ENCODE data around the gene IGSF23.

The IGSF23 gene

DNA sequence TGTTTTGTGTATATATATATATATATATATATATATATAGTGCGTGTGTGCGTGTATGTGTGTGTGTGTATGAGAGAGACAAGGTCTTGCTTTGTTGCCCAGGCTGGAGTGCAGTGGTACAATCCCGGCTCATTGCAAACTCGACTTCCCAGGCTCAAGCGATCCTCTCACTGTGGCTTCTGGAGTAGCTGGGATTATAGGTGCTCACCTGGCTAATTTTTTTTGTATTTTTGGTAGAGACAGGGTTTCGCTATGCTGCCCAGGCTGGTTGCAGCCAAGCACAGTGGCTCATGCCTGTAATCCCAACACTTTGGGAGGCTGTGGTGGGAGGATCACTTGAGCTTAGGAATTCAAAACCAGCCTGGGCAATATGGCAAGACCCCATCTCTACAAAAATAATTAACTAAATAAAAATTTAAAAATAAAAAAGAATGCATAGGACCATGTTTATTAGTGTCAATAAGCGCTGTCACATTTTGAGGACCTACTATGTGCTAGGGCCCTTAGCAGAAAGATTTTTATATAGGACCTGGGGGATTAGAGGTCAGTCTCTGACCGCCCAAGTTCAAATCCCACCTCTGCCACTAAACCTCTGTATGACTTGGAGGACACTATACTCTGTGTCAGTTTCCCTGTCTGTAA is 32.2 kb downstream of the IGSF23 start:
- H3K27ac ChIP-seq (ENCODE audit: low read length) = no peak overlapping the region
- H3K9me3 ChIP-seq (replicated peaks; ENCODE audit: insufficient read depth, low read length) = no peaks in the 10 kb centered on the region
- H3K9ac ChIP-seq (ENCODE audit: low read length) = no peak overlapping the region
- no peak overlapping the region for H3K4me3 ChIP-seq (ENCODE audit: low read length)
- H4K20me1 ChIP-seq (ENCODE audit: insufficient read depth, low read length) = no peaks in the 10 kb centered on the region
- H2AFZ ChIP-seq (ENCODE audit: low read length) = no peak overlapping the region
- no peaks in the 10 kb centered on the region for H3F3A ChIP-seq (ENCODE audit: insufficient read depth, low read length)
- no peaks in the 10 kb centered on the region for H3K27me3 ChIP-seq (replicated peaks; ENCODE audit: insufficient read depth, low read length)
- H3K36me3 ChIP-seq (replicated peaks; ENCODE audit: insufficient read depth, low read length) = no peaks in the 10 kb centered on the region
- H3K9me2 ChIP-seq (replicated peaks; ENCODE audit: insufficient read depth, low read length) = no peaks in the 10 kb centered on the region
- no peak for DNase-seq
- TF ChIP-seq, protein P1, sequence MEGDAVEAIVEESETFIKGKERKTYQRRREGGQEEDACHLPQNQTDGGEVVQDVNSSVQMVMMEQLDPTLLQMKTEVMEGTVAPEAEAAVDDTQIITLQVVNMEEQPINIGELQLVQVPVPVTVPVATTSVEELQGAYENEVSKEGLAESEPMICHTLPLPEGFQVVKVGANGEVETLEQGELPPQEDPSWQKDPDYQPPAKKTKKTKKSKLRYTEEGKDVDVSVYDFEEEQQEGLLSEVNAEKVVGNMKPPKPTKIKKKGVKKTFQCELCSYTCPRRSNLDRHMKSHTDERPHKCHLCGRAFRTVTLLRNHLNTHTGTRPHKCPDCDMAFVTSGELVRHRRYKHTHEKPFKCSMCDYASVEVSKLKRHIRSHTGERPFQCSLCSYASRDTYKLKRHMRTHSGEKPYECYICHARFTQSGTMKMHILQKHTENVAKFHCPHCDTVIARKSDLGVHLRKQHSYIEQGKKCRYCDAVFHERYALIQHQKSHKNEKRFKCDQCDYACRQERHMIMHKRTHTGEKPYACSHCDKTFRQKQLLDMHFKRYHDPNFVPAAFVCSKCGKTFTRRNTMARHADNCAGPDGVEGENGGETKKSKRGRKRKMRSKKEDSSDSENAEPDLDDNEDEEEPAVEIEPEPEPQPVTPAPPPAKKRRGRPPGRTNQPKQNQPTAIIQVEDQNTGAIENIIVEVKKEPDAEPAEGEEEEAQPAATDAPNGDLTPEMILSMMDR (IDR thresholded peaks at IDR 0.05; ENCODE audit: low read length) = no peak
- TF ChIP-seq EZH2phosphoT487 (IDR thresholded peaks at IDR 0.05; ENCODE audit: low read length) (no peak), EZH2 (optimal IDR thresholded peaks at IDR 0.05; ENCODE audit: low read depth, low read length) (no peak)
- no peaks in the 10 kb centered on the region for H3K4me1 ChIP-seq (ENCODE audit: low read length)
- H3K79me2 ChIP-seq (ENCODE audit: low read length) = peaks cover 6% of the 10 kb centered on the region
- no peak overlapping the region for H3K4me2 ChIP-seq (ENCODE audit: low read depth, low read length)

DNA sequence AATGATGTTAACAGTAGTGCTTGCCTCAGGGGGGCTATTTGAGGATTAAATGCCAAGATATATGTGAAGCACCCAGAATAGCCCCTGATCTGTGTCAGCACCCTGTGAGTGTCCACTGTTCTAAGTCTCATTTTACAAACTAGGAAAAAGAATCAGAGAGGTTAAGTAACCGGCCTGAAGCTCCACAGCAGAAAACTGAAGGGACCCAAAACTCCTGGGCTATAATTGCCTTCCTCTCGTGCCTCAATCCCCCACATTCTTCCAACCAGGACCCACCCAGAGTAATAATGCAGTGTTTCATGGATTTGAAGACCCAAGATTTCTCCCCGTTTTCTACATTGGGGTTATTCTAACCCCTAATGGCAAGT is 32.7 kb downstream of the IGSF23 start:
- no peak for DNase-seq
- H3K27me3 ChIP-seq (replicated peaks; ENCODE audit: insufficient read depth, low read length) = no peaks in the 10 kb centered on the region
- no peak overlapping the region for H3K9ac ChIP-seq (ENCODE audit: low read length)
- no peak overlapping the region for H3K4me2 ChIP-seq (ENCODE audit: low read depth, low read length)
- H3K4me3 ChIP-seq (ENCODE audit: low read length) = no peak overlapping the region
- H3K27ac ChIP-seq (ENCODE audit: low read length) = no peak overlapping the region
- TF ChIP-seq, protein P1 (IDR thresholded peaks at IDR 0.05; ENCODE audit: low read length) = no peak
- TF ChIP-seq EZH2phosphoT487 (IDR thresholded peaks at IDR 0.05; ENCODE audit: low read length) (no peak), EZH2 (optimal IDR thresholded peaks at IDR 0.05; ENCODE audit: low read depth, low read length) (no peak)
- H4K20me1 ChIP-seq (ENCODE audit: insufficient read depth, low read length) = no peaks in the 10 kb centered on the region
- H3K9me2 ChIP-seq (replicated peaks; ENCODE audit: insufficient read depth, low read length) = no peaks in the 10 kb centered on the region
- no peaks in the 10 kb centered on the region for H3K36me3 ChIP-seq (replicated peaks; ENCODE audit: insufficient read depth, low read length)
- H3K79me2 ChIP-seq (ENCODE audit: low read length) = peaks cover 6% of the 10 kb centered on the region
- no peaks in the 10 kb centered on the region for H3F3A ChIP-seq (ENCODE audit: insufficient read depth, low read length)
- H2AFZ ChIP-seq (ENCODE audit: low read length) = no peak overlapping the region
- no peaks in the 10 kb centered on the region for H3K9me3 ChIP-seq (replicated peaks; ENCODE audit: insufficient read depth, low read length)
- no peaks in the 10 kb centered on the region for H3K4me1 ChIP-seq (ENCODE audit: low read length)

DNA sequence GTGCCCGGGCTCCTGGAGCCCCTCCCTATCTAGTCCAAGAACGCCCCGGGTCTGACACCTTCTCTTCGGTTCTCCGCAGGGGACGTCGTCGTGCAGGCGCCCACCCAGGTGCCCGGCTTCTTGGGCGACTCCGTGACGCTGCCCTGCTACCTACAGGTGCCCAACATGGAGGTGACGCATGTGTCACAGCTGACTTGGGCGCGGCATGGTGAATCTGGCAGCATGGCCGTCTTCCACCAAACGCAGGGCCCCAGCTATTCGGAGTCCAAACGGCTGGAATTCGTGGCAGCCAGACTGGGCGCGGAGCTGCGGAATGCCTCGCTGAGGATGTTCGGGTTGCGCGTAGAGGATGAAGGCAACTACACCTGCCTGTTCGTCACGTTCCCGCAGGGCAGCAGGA is 33.8 kb downstream of the IGSF23 start:
- Histone ChIP-seq H3K4me3 (ENCODE audit: low read length) (no peak overlapping the region), H3F3A (ENCODE audit: insufficient read depth, low read length) (no peaks in the 10 kb centered on the region), H3K4me2 (ENCODE audit: low read depth, low read length) (no peak overlapping the region), H2AFZ (ENCODE audit: low read length) (no peak overlapping the region), H3K9me2 (replicated peaks; ENCODE audit: insufficient read depth, low read length) (no peaks in the 10 kb centered on the region), H3K27ac (ENCODE audit: low read length) (no peak overlapping the region), H3K36me3 (replicated peaks; ENCODE audit: insufficient read depth, low read length) (no peaks in the 10 kb centered on the region), H3K79me2 (ENCODE audit: low read length) (peaks cover 6% of the 10 kb centered on the region), H3K4me1 (ENCODE audit: low read length) (no peaks in the 10 kb centered on the region), H3K9me3 (replicated peaks; ENCODE audit: insufficient read depth, low read length) (no peaks in the 10 kb centered on the region), H3K27me3 (replicated peaks; ENCODE audit: insufficient read depth, low read length) (no peaks in the 10 kb centered on the region), H3K9ac (ENCODE audit: low read length) (no peak overlapping the region), H4K20me1 (ENCODE audit: insufficient read depth, low read length) (no peaks in the 10 kb centered on the region)
- DNase-seq = no peak
- TF ChIP-seq EZH2 (optimal IDR thresholded peaks at IDR 0.05; ENCODE audit: low read depth, low read length) (no peak), EZH2phosphoT487 (IDR thresholded peaks at IDR 0.05; ENCODE audit: low read length) (no peak)
- TF ChIP-seq, protein P1 (IDR thresholded peaks at IDR 0.05; ENCODE audit: low read length) = no peak
